Keratinocyte (primary cell): ENCODE data around the gene MRGPRF. TPM values are rescaled to one million over a fixed set of nuclear protein-coding genes. Genes with fewer than 3 reads are reported as not detected.

ENCODE experiments used
- DNase-seq: peaks from one replicate; pipeline ENCODE4 v3.0.0-alpha.2; 2011; ENCODE audit warnings: low read depth, missing footprints, low spot score
- FAIRE-seq: peaks from 2 replicates; lab custom pipeline; 2011; peaks lifted over from hg19 to GRCh38; lab: Jason Lieb, UNC
- H2AFZ ChIP-seq: 2 replicates; pipeline ENCODE4 v1.6.0; 2012; ENCODE audit warnings: low read length, control low read depth, inconsistent platforms; ENCODE audit not compliant: control insufficient read depth
- H3K27ac ChIP-seq: 2 replicates; pipeline ENCODE4 v1.5.1; 2011; ENCODE audit warnings: low read length; ENCODE audit not compliant: control insufficient read depth, insufficient read depth
- H3K27me3 ChIP-seq: 3 replicates; pipeline ENCODE4 v1.6.0; 2011; ENCODE audit warnings: low read length; ENCODE audit not compliant: control insufficient read depth, insufficient read depth; ENCODE audit errors: extremely low read depth
- H3K36me3 ChIP-seq, 2 experiments: 2 replicates in 1 of 2; 3 replicates in 1 of 2; pipeline ENCODE4 v1.5.1; 2011; ENCODE audit warnings: low read length in 2 of 2, mild to moderate bottlenecking in 1 of 2; ENCODE audit not compliant: control insufficient read depth in 2 of 2, insufficient read depth in 2 of 2; ENCODE audit errors: extremely low read depth in 1 of 2
- H3K4me1 ChIP-seq: 3 replicates; pipeline ENCODE4 v1.5.1; 2011; ENCODE audit warnings: low read length; ENCODE audit not compliant: control insufficient read depth, insufficient read depth; ENCODE audit errors: extremely low read depth
- H3K4me2 ChIP-seq: 3 replicates; pipeline ENCODE4 v1.6.0; 2011; ENCODE audit warnings: low read depth, low read length; ENCODE audit not compliant: control insufficient read depth, insufficient read depth; ENCODE audit errors: extremely low read depth
- H3K4me3 ChIP-seq, 3 experiments: fragments of 200-600 bp in 1 of 3; sonication (generic) in 1 of 3; 2 replicates in 2 of 3; 3 replicates in 1 of 3; pipeline ENCODE4 v1.5.1; 2011 to 2016; ENCODE audit warnings: low read length in 3 of 3, mild to moderate bottlenecking in 3 of 3, control low read depth in 2 of 3, inconsistent platforms in 1 of 3, low read depth in 1 of 3, mixed read lengths in 1 of 3, mixed run types in 1 of 3, moderate library complexity in 1 of 3; ENCODE audit not compliant: control insufficient read depth in 2 of 3, insufficient read depth in 2 of 3; ENCODE audit errors: extremely low read depth in 1 of 3
- H3K79me2 ChIP-seq: 2 replicates; pipeline ENCODE4 v1.6.0; 2012; ENCODE audit warnings: low read length; ENCODE audit not compliant: control insufficient read depth, insufficient read depth
- H3K9ac ChIP-seq: 3 replicates; pipeline ENCODE4 v1.6.0; 2011; ENCODE audit warnings: low read length; ENCODE audit not compliant: control insufficient read depth, insufficient read depth; ENCODE audit errors: extremely low read depth
- H3K9me1 ChIP-seq: 3 replicates; pipeline ENCODE4 v1.6.0; 2011; ENCODE audit warnings: low read length; ENCODE audit not compliant: control insufficient read depth, insufficient read depth; ENCODE audit errors: extremely low read depth
- H3K9me3 ChIP-seq: 2 replicates; pipeline ENCODE4 v1.5.1; 2012; ENCODE audit warnings: low read depth, low read length; ENCODE audit not compliant: control insufficient read depth
- H4K20me1 ChIP-seq: 3 replicates; pipeline ENCODE4 v1.6.0; 2011; ENCODE audit warnings: low read length; ENCODE audit not compliant: control insufficient read depth, insufficient read depth; ENCODE audit errors: extremely low read depth
- EZH2 ChIP-seq: IDR thresholded peaks from one replicate; pipeline ENCODE4 v1.6.1; 2012; ENCODE audit warnings: inconsistent platforms, mild to moderate bottlenecking, low read length, moderate library complexity
- dilution Hi-C: fragments of 300-500 bp; cut with MboI; formaldehyde crosslinking; loops from one replicate; pipeline ENCODE4 v1.7.0; 2020; ENCODE audit warnings: low sequenced_read_pairs; ENCODE audit not compliant: extremely low pct_ligation_motif_present
- polyA plus RNA-seq, 5 experiments: library from polyadenylated mRNA; depleted of rRNA in 3 of 5; stranded (reverse) in 3 of 5; stranded (forward) in 1 of 5; unstranded in 1 of 5; fragments of >200 nt; gene quantifications; 1 replicate in 1 of 5; 2 replicates in 3 of 5; 3 replicates in 1 of 5; pipeline versions ENCODE4 v1.2.1 to v1.2.3, GENCODE V29; 2011 to 2012; ENCODE audit warnings: missing spikeins in 2 of 5, low read depth in 1 of 5, low replicate concordance in 1 of 5
- TF ChIP-seq, protein P1 (sequence below), 3 experiments: IDR thresholded peaks in 1 of 3; conservative IDR thresholded peaks in 1 of 3; optimal IDR thresholded peaks in 1 of 3; 2 replicates in 2 of 3; 3 replicates in 1 of 3; pipeline versions ENCODE3 to v1.5.1; 2011; ENCODE audit warnings: low read length in 3 of 3, mild to moderate bottlenecking in 3 of 3, moderate library complexity in 2 of 3, control low read depth in 1 of 3, inconsistent platforms in 1 of 3; ENCODE audit not compliant: insufficient read depth in 2 of 3; ENCODE audit errors: extremely low read depth in 1 of 3

Gene MRGPRF
- polyA plus RNA-seq, 1 donor (not counting 4 experiments of a cell fraction or from before 2014, with no cell fraction given), result not detected

DNA sequence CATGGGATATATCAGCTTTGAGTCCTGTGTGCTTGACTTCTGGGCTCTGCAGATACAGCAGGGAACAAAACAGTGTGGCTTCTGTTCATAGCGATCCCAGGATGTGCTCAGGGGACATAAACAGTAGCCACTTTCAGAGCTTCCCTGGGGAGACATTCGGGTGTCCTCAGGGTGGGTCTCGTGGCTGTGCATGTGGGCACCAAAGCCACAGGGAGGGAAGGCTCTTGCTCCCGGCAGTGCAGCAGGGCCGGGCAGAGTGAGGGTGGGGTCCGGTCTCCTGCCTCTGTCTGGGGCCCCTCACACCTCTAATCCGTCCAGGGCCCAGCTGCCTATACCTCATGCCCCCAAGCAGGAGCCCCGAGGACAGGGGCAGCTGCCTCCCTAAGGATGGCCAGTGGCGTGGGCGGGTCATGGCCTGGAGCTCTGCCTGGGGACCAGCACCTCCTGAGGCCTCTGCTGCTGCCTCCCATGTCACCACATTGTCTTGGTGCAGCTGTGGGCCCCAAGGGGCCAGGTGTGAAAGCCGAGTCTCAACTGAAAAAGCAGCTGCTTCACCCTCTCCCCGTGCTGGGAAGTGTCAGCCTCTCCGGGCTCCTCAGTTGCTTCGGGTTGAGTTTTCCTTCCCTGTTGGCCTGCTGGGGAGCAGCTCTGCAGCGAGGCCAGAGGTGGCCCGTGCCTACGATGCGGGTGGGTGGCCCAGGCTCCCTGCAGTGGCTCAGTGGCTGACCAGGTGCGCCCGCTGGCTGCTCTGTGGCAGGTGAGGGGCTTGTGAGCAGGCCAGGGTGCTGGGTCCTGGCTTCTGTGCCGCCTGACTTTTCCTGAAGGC lies 39.5 kb upstream of the MRGPRF start:
- Histone ChIP-seq H3K4me2 (peak overlapping the region; percentile 51), H3K4me1 (peaks cover 24% of the 10 kb centered on the region), H3K36me3 (peaks cover 10 to 16% of the 10 kb centered on the region in 2 experiments), H2AFZ (no peak overlapping the region), H3K27ac (no peak overlapping the region), H3K9ac (peak overlapping the region; percentile 47), H4K20me1 (no peaks in the 10 kb centered on the region), H3K9me3 (no peaks in the 10 kb centered on the region), H3K27me3 (no peaks in the 10 kb centered on the region), H3K79me2 (peaks cover 72% of the 10 kb centered on the region), H3K4me3 (peak overlapping the region in 2 of 3 experiments; percentile 6 to 7), H3K9me1 (no peaks in the 10 kb centered on the region)
- TF ChIP-seq, protein P1, sequence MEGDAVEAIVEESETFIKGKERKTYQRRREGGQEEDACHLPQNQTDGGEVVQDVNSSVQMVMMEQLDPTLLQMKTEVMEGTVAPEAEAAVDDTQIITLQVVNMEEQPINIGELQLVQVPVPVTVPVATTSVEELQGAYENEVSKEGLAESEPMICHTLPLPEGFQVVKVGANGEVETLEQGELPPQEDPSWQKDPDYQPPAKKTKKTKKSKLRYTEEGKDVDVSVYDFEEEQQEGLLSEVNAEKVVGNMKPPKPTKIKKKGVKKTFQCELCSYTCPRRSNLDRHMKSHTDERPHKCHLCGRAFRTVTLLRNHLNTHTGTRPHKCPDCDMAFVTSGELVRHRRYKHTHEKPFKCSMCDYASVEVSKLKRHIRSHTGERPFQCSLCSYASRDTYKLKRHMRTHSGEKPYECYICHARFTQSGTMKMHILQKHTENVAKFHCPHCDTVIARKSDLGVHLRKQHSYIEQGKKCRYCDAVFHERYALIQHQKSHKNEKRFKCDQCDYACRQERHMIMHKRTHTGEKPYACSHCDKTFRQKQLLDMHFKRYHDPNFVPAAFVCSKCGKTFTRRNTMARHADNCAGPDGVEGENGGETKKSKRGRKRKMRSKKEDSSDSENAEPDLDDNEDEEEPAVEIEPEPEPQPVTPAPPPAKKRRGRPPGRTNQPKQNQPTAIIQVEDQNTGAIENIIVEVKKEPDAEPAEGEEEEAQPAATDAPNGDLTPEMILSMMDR (optimal IDR thresholded peaks at IDR 0.05 in 1 of 3, IDR thresholded peaks at IDR 0.05 in 1 of 3, conservative IDR thresholded peaks at IDR 0.05 in 1 of 3; ENCODE audit: extremely low read depth in 1 of 3, insufficient read depth in 2 of 3, low read length in 3 of 3), result no peak
- TF ChIP-seq EZH2, result no peak
- dilution Hi-C loops, result no loop called here
- FAIRE-seq (no peak), DNase-seq (no peak)

DNA sequence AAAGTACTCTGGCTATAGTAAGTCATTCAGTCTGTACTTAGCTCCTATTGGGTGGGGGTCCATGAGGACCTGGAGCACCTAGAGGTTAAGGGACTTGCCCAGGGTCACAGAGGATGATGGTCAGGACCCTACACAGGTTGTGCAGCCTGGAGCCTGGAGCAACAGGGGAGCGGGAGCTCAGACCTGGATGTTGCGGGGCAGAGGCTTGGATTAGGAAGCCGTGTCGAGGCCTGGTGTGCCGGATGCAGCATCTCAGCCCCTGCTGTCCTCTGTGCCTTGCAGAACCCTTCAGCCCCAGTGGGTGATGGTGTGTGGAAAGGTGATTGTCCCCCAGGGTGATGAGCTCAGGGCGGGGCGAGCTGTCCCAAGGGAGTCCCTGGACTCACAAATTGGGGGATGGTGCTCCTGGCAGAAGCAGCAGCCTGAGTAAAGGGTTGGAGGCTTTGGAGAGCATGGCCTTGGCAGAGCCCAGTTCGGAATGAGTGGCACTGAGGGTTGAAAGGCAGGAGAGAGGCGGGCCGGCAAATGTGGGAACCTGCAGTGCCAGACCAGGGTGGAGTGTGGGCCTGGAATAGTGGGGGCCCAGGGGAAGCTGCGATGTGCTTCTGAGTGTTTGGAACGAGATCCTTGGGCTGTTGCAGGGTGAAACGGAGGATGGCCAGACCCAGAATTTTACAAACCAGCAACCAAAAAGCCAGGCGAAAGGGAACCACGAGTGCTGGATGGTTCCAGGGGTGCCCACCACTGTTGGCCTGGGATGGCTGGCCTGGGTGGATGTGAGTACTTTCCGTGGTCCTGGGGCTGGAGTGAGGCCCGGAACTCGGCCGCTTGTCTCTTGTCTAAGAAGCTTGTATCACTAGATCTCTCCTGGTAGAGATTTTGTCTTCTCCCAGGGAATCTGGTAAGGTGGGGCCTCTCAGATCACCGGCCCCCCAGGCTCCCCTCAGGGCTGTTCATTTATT lies 38.6 kb upstream of the MRGPRF start:
- H4K20me1 ChIP-seq, result no peaks in the 10 kb centered on the region
- no peak for FAIRE-seq
- no peaks in the 10 kb centered on the region for H3K9me1 ChIP-seq
- no peak overlapping the region for H3K4me2 ChIP-seq
- H3K36me3 ChIP-seq, result peaks cover 10 to 12% of the 10 kb centered on the region in 2 experiments
- no peak for DNase-seq
- H3K79me2 ChIP-seq, result peaks cover 69% of the 10 kb centered on the region
- no peak overlapping the region for H3K27ac ChIP-seq
- H3K9ac ChIP-seq, result peak overlapping the region; percentile 47
- H3K9me3 ChIP-seq, result no peaks in the 10 kb centered on the region
- dilution Hi-C loops, result no loop called here
- H3K4me1 ChIP-seq, result peaks cover 24% of the 10 kb centered on the region
- H3K27me3 ChIP-seq, result no peaks in the 10 kb centered on the region
- H3K4me3 ChIP-seq, result no peak overlapping the region
- TF ChIP-seq, protein P1 (optimal IDR thresholded peaks at IDR 0.05 in 1 of 3, IDR thresholded peaks at IDR 0.05 in 1 of 3, conservative IDR thresholded peaks at IDR 0.05 in 1 of 3; ENCODE audit: extremely low read depth in 1 of 3, insufficient read depth in 2 of 3, low read length in 3 of 3), result no peak
- no peak for TF ChIP-seq EZH2
- no peak overlapping the region for H2AFZ ChIP-seq
